Measurements from ENCODE around the gene TUBB2B.

DNA sequence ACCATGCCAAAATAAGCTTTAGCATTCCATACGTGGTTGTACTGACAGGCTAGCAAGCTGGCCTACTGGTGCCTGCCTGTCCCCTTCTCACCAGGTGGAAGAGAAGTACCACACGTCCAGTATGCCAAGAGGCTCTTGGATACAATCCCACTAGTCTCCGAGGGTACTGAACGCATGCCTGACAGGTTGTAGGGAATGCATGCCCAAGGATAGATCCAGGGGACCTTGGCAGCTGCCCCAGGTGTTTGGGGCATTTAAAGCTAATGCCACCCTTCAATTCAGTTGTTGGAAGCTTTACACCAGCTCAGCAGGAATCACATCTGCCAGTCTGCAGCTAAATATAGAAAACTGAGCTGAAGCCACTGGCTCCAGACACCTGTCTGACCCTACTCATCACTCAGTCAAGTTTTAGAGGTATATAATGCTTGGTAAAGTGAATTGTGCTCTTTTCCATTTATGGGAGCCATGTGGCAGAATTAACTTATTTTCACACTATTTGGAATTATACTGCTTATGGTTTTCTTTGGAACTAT lies 4.9 kb downstream of the TUBB2B start:
- TF ChIP-seq, protein P1, sequence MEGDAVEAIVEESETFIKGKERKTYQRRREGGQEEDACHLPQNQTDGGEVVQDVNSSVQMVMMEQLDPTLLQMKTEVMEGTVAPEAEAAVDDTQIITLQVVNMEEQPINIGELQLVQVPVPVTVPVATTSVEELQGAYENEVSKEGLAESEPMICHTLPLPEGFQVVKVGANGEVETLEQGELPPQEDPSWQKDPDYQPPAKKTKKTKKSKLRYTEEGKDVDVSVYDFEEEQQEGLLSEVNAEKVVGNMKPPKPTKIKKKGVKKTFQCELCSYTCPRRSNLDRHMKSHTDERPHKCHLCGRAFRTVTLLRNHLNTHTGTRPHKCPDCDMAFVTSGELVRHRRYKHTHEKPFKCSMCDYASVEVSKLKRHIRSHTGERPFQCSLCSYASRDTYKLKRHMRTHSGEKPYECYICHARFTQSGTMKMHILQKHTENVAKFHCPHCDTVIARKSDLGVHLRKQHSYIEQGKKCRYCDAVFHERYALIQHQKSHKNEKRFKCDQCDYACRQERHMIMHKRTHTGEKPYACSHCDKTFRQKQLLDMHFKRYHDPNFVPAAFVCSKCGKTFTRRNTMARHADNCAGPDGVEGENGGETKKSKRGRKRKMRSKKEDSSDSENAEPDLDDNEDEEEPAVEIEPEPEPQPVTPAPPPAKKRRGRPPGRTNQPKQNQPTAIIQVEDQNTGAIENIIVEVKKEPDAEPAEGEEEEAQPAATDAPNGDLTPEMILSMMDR (conservative IDR thresholded peaks at IDR 0.05; ENCODE audit: low read length), result no peak
- TF ChIP-seq EZH2phosphoT487 (IDR thresholded peaks at IDR 0.05; ENCODE audit: borderline replicate concordance, low read depth, low read length), result no peak

All from OCI-LY7 (cell line).